Measurements from ENCODE around the gene FFAR1. TPM values are rescaled to one million over a fixed set of nuclear protein-coding genes. Genes with fewer than 3 reads are reported as not detected.

FFAR1 gene
- total RNA-seq, 1 donor from 2014 or later: not detected

GRCh38 chr19:35321291-35321690, 26.4 kb upstream of the FFAR1 start:
- TF ChIP-seq CTCF (conservative IDR thresholded peaks at IDR 0.05): no peak
- H3K27ac Mint-ChIP-seq (ENCODE audit: unreplicated experiment): no peak overlapping the region
- DNase-seq (ENCODE audit: low read depth, low spot score): no peak
- peaks cover 13% of the 10 kb centered on the region for H3K4me1 Mint-ChIP-seq
- H3K9me3 Mint-ChIP-seq: no peaks in the 10 kb centered on the region
- no peak overlapping the region for H3K4me3 Mint-ChIP-seq
- H3K36me3 Mint-ChIP-seq (ENCODE audit: low read depth): no peaks in the 10 kb centered on the region
- H3K27me3 Mint-ChIP-seq (ENCODE audit: low read depth): peaks cover 14% of the 10 kb centered on the region

GRCh38 chr19:35322014-35322413, 25.7 kb upstream of the FFAR1 start:
- H3K9me3 Mint-ChIP-seq: no peaks in the 10 kb centered on the region
- H3K36me3 Mint-ChIP-seq (ENCODE audit: low read depth): no peaks in the 10 kb centered on the region
- no peak overlapping the region for H3K4me3 Mint-ChIP-seq
- H3K27me3 Mint-ChIP-seq (ENCODE audit: low read depth): peaks cover 16% of the 10 kb centered on the region
- peaks cover 13% of the 10 kb centered on the region for H3K4me1 Mint-ChIP-seq
- no peak overlapping the region for H3K27ac Mint-ChIP-seq (ENCODE audit: unreplicated experiment)
- DNase-seq (ENCODE audit: low read depth, low spot score): no peak
- no peak for TF ChIP-seq CTCF (conservative IDR thresholded peaks at IDR 0.05)

GRCh38 chr19:35327642-35328041, 20.1 kb upstream of the FFAR1 start:
- Mint-ChIP-seq H3K27ac (ENCODE audit: unreplicated experiment) (no peak overlapping the region), H3K27me3 (ENCODE audit: low read depth) (peaks cover 25% of the 10 kb centered on the region), H3K36me3 (ENCODE audit: low read depth) (no peaks in the 10 kb centered on the region), H3K4me3 (no peak overlapping the region), H3K9me3 (no peaks in the 10 kb centered on the region), H3K4me1 (no peaks in the 10 kb centered on the region)
- DNase-seq (ENCODE audit: low read depth, low spot score): no peak
- peak; percentile 32 for TF ChIP-seq CTCF (conservative IDR thresholded peaks at IDR 0.05)

- no peak for DNase-seq (ENCODE audit: low read depth, low spot score)
These were observed 18.8 kb upstream of the FFAR1 start, which contains the start of gene CD22 for GRCh38 chr19:35328851-35329285. Gene CD22 (plus strand): TSS chr19:35329187. CDS start chr19:35332041, 2,854 bp downstream.

GRCh38 chr19:35329323-35329722, 18.4 kb upstream of the FFAR1 start:
- no peak overlapping the region for H3K4me3 Mint-ChIP-seq
- no peaks in the 10 kb centered on the region for H3K4me1 Mint-ChIP-seq
- H3K36me3 Mint-ChIP-seq (ENCODE audit: low read depth): no peaks in the 10 kb centered on the region
- H3K9me3 Mint-ChIP-seq: no peaks in the 10 kb centered on the region
- H3K27me3 Mint-ChIP-seq (ENCODE audit: low read depth): peaks cover 25% of the 10 kb centered on the region
- no peak for TF ChIP-seq CTCF (conservative IDR thresholded peaks at IDR 0.05)
- DNase-seq (ENCODE audit: low read depth, low spot score): no peak
- H3K27ac Mint-ChIP-seq (ENCODE audit: unreplicated experiment): no peak overlapping the region

More at GRCh38 chr19:35328851-35329285, 18.8 kb upstream of the FFAR1 start, which contains the start of gene CD22:
- Mint-ChIP-seq H3K9me3 (no peaks in the 10 kb centered on the region), H3K4me1 (no peaks in the 10 kb centered on the region), H3K27ac (ENCODE audit: unreplicated experiment) (no peak within 1 kb of the TSS), H3K36me3 (ENCODE audit: low read depth) (no peaks in the 10 kb centered on the region), H3K27me3 (ENCODE audit: low read depth) (peaks cover 25% of the 10 kb centered on the region), H3K4me3 (no peak within 1 kb of the TSS)
- TF ChIP-seq CTCF (conservative IDR thresholded peaks at IDR 0.05): no peak

Measured in neural crest cell (in vitro differentiated cells).